Esophagus muscularis mucosa (tissue), 4 donors: Measurements from ENCODE around the gene B4GALT1. TPM values are rescaled to one million over a fixed set of nuclear protein-coding genes. Genes with fewer than 3 reads are reported as not detected.
A peak's percentile ranks its signal among the peaks of the same experiment; 100 is the strongest.

Source experiments
- DNase-seq: peaks from one replicate; pipeline ENCODE4 v3.0.0-alpha.2; 2017; ENCODE audit errors: extremely low spot score
- H3K27ac ChIP-seq, 4 donors: fragments of 200-600 bp; sonication (generic); replicated peaks in 1 of 4; 1 replicate in 3 of 4; 2 replicates in 1 of 4; pipeline ENCODE4 v1.5.1; 2016 to 2019; ENCODE audit warnings: mild to moderate bottlenecking in 1 of 4
- H3K27me3 ChIP-seq, 4 donors: fragments of 200-600 bp; sonication (generic); one replicate each; pipeline versions ENCODE4 v1.5.1 to v1.6.0; 2016 to 2019
- H3K36me3 ChIP-seq, 4 donors: fragments of 200-600 bp; sonication (generic); one replicate each; pipeline ENCODE4 v1.5.1; 2016 to 2019
- H3K4me1 ChIP-seq, 4 donors: fragments of 200-600 bp; sonication (generic); one replicate each; pipeline ENCODE4 v1.5.1; 2016 to 2019
- H3K4me3 ChIP-seq, 4 donors: fragments of 200-600 bp; sonication (generic); 1 replicate in 2 of 4; 2 replicates in 2 of 4; pipeline ENCODE4 v1.5.1; 2016 to 2019; ENCODE audit warnings: mild to moderate bottlenecking in 4 of 4, moderate library complexity in 1 of 4
- H3K9me3 ChIP-seq, 4 donors: fragments of 200-600 bp; sonication (generic); 1 replicate in 3 of 4; 2 replicates in 1 of 4; pipeline ENCODE4 v1.5.1; 2016 to 2019
- CTCF ChIP-seq, 3 experiments: fragments of 200-600 bp in 2 of 3; fragments of 450-650 bp in 1 of 3; sonication (generic) in 2 of 3; IDR thresholded peaks; one replicate each; pipeline ENCODE4 v1.5.1; 2017 to 2019; ENCODE audit warnings: antibody characterized with exemption in 3 of 3, mild to moderate bottlenecking in 2 of 3, moderate library complexity in 1 of 3
- EP300 ChIP-seq: sonication (generic); formaldehyde crosslinking; IDR thresholded peaks from one replicate; pipeline ENCODE4 v1.6.1; 2017; ENCODE audit warnings: antibody characterized with exemption
- POLR2A ChIP-seq: fragments of 450-650 bp; IDR thresholded peaks from one replicate; pipeline ENCODE4 v1.6.1; 2017; ENCODE audit warnings: antibody characterized with exemption, moderate library complexity, mild to moderate bottlenecking, low read depth
- POLR2AphosphoS5 ChIP-seq, 2 donors: sonication (generic); formaldehyde crosslinking; IDR thresholded peaks; one replicate each; pipeline ENCODE4 v1.6.1; 2017; ENCODE audit warnings: antibody characterized with exemption in 2 of 2
- WGBS: methylation state at CpG from one replicate; pipeline ENCODE4 v1.1.5; 2018; 5-methylcytosine and 5-hydroxymethylcytosine counted together
- intact Hi-C: fragments of 100-400 bp; cut with DNase I; formaldehyde crosslinking; loops from one replicate; pipeline ENCODE4 v1.15.1; 2023
- total RNA-seq, 4 donors: library from RNA; depleted of rRNA; stranded (reverse); fragments of >200 nt; gene quantifications; one replicate each; pipeline versions ENCODE4 v1.1.0 to v1.2.1, GENCODE V29; 2016

Gene B4GALT1
- total RNA-seq, 4 donors from 2014 or later: 24.5 to 39.6 (median 37.8) TPM

DNA sequence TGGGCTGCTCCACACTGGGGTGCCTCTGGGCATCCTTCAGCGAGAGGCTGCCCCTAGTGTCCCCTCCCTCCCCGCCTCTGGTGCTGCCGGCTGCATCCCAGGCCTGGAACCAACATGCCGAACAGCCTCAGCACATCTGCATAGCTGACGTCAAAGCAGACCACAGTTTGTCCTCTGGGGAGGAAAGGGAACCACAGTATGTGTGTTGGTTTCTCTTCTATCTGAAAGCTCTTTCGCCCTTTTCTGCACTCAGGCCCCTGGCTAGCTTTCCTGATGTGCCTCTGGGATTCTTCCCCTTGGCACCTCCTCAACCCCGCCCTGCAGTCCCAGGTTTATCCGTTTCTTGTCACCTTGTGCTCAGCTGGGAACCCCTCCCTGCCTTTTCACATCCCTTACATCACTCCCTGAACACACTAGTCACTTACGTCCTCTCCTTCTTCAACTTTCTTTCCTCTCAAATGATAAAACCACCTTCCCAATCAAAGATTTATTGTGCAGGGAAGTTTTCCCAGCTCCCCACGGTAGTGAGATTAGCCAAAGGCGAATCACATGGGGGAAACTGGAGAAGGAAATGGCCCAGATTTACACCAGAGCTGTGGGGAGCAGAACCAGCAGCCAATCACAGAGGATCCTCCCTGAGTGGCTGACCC is 35.5 kb upstream of the B4GALT1 start:
- H3K4me3 ChIP-seq: no peak overlapping the region

GRCh38 chr9:33202018-33202417 is 34.9 kb upstream of the B4GALT1 start:
- Histone ChIP-seq H3K4me3 (no peak overlapping the region), H3K9me3 (no peaks in the 10 kb centered on the region), H3K27me3 (no peaks in the 10 kb centered on the region), H3K36me3 (no peaks in the 10 kb centered on the region), H3K4me1 (peaks cover 2 to 22% (median 14%) of the 10 kb centered on the region in 4 donors), H3K27ac (no peak overlapping the region)
- WGBS: 86% methylated on average over 1 of the region's 1 CpG
- intact Hi-C loops: no loop called here
- TF ChIP-seq POLR2A (no peak), EP300 (no peak), CTCF (IDR thresholded peaks at IDR 0.05) (no peak), POLR2AphosphoS5 (IDR thresholded peaks at IDR 0.05) (no peak)
- DNase-seq: no peak

More for the DNA sequence above, 35.5 kb upstream of the B4GALT1 start:
- intact Hi-C loops: no loop called here
- Histone ChIP-seq H3K9me3 (no peaks in the 10 kb centered on the region), H3K36me3 (no peaks in the 10 kb centered on the region), H3K27me3 (no peaks in the 10 kb centered on the region), H3K4me1 (peaks cover 2 to 17% (median 11%) of the 10 kb centered on the region in 4 donors), H3K27ac (peak overlapping the region in 1 of 4 donors; percentile 42)
- TF ChIP-seq POLR2AphosphoS5 (IDR thresholded peaks at IDR 0.05) (no peak), CTCF (IDR thresholded peaks at IDR 0.05) (no peak), POLR2A (no peak), EP300 (no peak)
- 43% methylated on average over 11 of the region's 11 CpGs for WGBS
- DNase-seq: no peak

DNA sequence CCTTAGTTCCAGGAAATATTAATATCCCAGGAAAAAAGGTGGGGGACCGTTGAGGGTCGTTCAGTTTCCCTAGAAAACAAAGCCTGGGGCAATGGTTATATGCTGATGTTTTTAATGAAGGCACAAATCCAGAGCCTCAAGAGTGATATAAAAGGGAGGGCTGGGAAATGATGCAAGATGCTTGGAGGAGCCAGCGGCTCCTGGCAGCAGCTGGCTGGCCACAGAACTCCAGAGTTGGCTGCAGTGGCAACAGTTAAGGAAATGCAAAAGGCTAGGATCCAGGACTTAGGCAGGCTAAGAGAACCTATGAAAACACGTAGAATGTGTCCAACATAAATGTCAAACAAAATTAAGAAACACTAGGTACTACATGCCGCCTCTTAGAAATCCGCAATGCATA is 31.0 kb upstream of the B4GALT1 start:
- Histone ChIP-seq H3K4me3 (no peak overlapping the region), H3K36me3 (no peaks in the 10 kb centered on the region), H3K9me3 (no peaks in the 10 kb centered on the region), H3K4me1 (peaks cover 2 to 21% (median 14%) of the 10 kb centered on the region in 4 donors), H3K27me3 (no peaks in the 10 kb centered on the region), H3K27ac (peak overlapping the region; percentile 5 to 65 (median 47))
- no peak for DNase-seq
- TF ChIP-seq CTCF (IDR thresholded peaks at IDR 0.05) (no peak), POLR2AphosphoS5 (IDR thresholded peaks at IDR 0.05) (peak; percentile 24 to 28), POLR2A (no peak), EP300 (no peak)
- intact Hi-C loops: no loop called here
- 71% methylated on average over 6 of the region's 6 CpGs for WGBS

DNA sequence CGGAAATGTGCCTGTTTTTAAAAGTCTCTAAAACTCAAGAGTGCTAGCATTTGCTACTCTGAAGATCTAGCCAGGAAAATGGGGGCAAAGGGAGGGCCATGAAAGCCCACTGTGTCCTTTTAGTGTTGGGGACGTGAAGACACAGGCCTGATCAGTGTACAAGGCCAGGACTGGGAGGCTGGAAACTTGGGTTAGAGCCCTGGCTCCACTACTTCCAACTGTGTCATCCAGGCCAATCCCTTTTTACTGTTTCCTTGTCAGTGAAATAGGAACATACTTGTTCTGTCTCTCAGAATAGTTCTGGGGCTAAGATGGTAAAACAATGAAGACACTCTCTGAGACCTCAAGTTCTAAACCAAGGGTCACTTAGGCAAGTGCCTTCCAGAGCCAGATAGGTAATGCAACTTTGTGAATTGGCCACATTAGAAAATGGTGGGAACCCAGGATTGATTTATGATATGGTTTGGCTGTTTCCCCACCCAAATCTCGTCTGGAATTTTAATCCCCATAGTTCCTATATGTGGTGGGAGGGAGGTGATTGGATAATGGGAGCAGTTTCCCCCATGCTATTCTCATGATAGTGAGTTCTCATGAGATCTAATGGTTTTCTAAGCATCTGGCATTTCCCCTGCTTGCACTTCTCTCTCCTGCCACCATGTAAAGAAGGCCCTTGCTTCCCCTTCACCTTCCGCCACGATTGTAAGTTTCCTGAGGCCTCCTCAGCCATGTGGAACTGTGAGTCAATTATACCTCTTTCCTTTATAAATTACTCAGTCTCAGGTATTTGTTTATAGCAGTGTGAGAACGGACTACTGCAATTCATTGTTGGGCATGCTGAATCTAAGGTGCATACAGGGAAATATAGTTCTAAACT is 30.4 kb upstream of the B4GALT1 start:
- no peak for TF ChIP-seq EP300
- peak in 1 of 3 experiments; percentile 11 for TF ChIP-seq CTCF (IDR thresholded peaks at IDR 0.05)
- TF ChIP-seq POLR2A: no peak
- no peak for DNase-seq
- Histone ChIP-seq H3K27ac (peak overlapping the region; percentile 5 to 65 (median 43)), H3K27me3 (no peaks in the 10 kb centered on the region), H3K9me3 (no peaks in the 10 kb centered on the region), H3K4me1 (peaks cover 2 to 19% (median 14%) of the 10 kb centered on the region in 4 donors), H3K4me3 (no peak overlapping the region), H3K36me3 (no peaks in the 10 kb centered on the region)
- WGBS: 62% methylated on average over 6 of the region's 6 CpGs
- intact Hi-C loops: no loop called here
